Measurements from ENCODE around the gene MCU.
"Not testable (repeated sequence)": the region's sequence is repeated elsewhere in the genome, so short reads cannot be mapped to it uniquely, and the experiment has no call there.

MCU gene

GRCh38 chr10:72691863-72692743 lies at the start of gene MCU:
TSS of gene MCU (plus strand) at chr10:72692143. CDS start at chr10:72692152, 9 bp downstream.
- peak; percentile 95 for DNase-seq (ENCODE audit: low spot score)

- no peak for DNase-seq (ENCODE audit: low spot score)
These were observed 49.6 kb upstream of the MCU start for GRCh38 chr10:72642318-72642717.

GRCh38 chr10:72645263-72645858 lies 46.6 kb upstream of the MCU start:
- no peak for DNase-seq (ENCODE audit: low spot score)

GRCh38 chr10:72646971-72647370 lies 45.0 kb upstream of the MCU start:
- not testable (repeated sequence) for DNase-seq (ENCODE audit: low spot score)

GRCh38 chr10:72648301-72648700 lies 43.6 kb upstream of the MCU start:
- no peak for DNase-seq (ENCODE audit: low spot score)

GRCh38 chr10:72649291-72649690 lies 42.7 kb upstream of the MCU start:
- no peak for DNase-seq (ENCODE audit: low spot score)

GRCh38 chr10:72653383-72654096 lies 38.4 kb upstream of the MCU start:
- DNase-seq (ENCODE audit: low spot score), result no peak

GRCh38 chr10:72654720-72655119 lies 37.2 kb upstream of the MCU start:
- no peak for DNase-seq (ENCODE audit: low spot score)

GRCh38 chr10:72658696-72659400 lies 33.1 kb upstream of the MCU start:
- DNase-seq (ENCODE audit: low spot score), result no peak

GRCh38 chr10:72659694-72660093 lies 32.2 kb upstream of the MCU start:
- no peak for DNase-seq (ENCODE audit: low spot score)

GRCh38 chr10:72660220-72660619 lies 31.7 kb upstream of the MCU start:
- no peak for DNase-seq (ENCODE audit: low spot score)

- DNase-seq (ENCODE audit: low spot score), result no peak
These were observed 30.5 kb upstream of the MCU start for GRCh38 chr10:72661431-72661830.

- no peak for DNase-seq (ENCODE audit: low spot score)
These were observed 28.0 kb upstream of the MCU start for GRCh38 chr10:72663971-72664370.

- no peak for DNase-seq (ENCODE audit: low spot score)
These were observed 26.0 kb upstream of the MCU start for GRCh38 chr10:72665925-72666324.

- no peak for DNase-seq (ENCODE audit: low spot score)
These were observed 24.6 kb upstream of the MCU start for GRCh38 chr10:72667207-72667864.

- no peak for DNase-seq (ENCODE audit: low spot score)
These were observed 18.7 kb upstream of the MCU start for GRCh38 chr10:72673280-72673679.

GRCh38 chr10:72674174-72674573 lies 17.8 kb upstream of the MCU start:
- not testable (repeated sequence) for DNase-seq (ENCODE audit: low spot score)

- no peak for DNase-seq (ENCODE audit: low spot score)
These were observed 12.1 kb upstream of the MCU start for GRCh38 chr10:72679838-72680241.

- no peak for DNase-seq (ENCODE audit: low spot score)
These were observed 9.3 kb upstream of the MCU start for GRCh38 chr10:72682638-72683037.

GRCh38 chr10:72685264-72685921 lies 6.5 kb upstream of the MCU start:
- DNase-seq (ENCODE audit: low spot score), result no peak

GRCh38 chr10:72686430-72686829 lies 5.5 kb upstream of the MCU start:
- DNase-seq (ENCODE audit: low spot score), result not testable (repeated sequence)
